Ovary (tissue), 9 donors: ENCODE data around the gene ZNF586. TPM values are rescaled to one million over a fixed set of nuclear protein-coding genes. Genes with fewer than 3 reads are reported as not detected.

Experiments used
- DNase-seq, 5 donors: peaks; one replicate each; pipeline ENCODE4 v3.0.0-alpha.2; 2019 to 2020
- H3K27ac ChIP-seq, 2 donors: fragments of 200-600 bp; one replicate each; pipeline versions ENCODE4 v1.5.1 to v1.8.0; 2019 to 2022
- H3K27me3 ChIP-seq: fragments of 200-600 bp; one replicate; pipeline ENCODE4 v1.8.0; 2022
- H3K36me3 ChIP-seq: fragments of 200-600 bp; sonication (generic); one replicate; pipeline ENCODE4 v1.5.1; 2019
- H3K4me1 ChIP-seq: one replicate; pipeline ENCODE4 v1.8.1; 2013; ENCODE audit warnings: mild to moderate bottlenecking, moderate library complexity; ENCODE audit not compliant: insufficient read depth
- H3K4me3 ChIP-seq: fragments of 200-600 bp; sonication (generic); one replicate; pipeline ENCODE4 v1.5.1; 2017
- H3K9me3 ChIP-seq, 2 donors: fragments of 200-600 bp in 1 of 2; sonication (generic) in 1 of 2; one replicate each; pipeline versions ENCODE4 v1.5.1 to v1.8.1; 2013 to 2019; ENCODE audit warnings: mild to moderate bottlenecking in 1 of 2, moderate library complexity in 1 of 2
- CTCF ChIP-seq, 3 donors: fragments of 450-650 bp in 2 of 3; fragments of 200-600 bp in 1 of 3; IDR thresholded peaks; one replicate each; pipeline versions ENCODE4 v1.5.1 to v1.8.0; 2016 to 2022; ENCODE audit warnings: antibody characterized with exemption in 3 of 3, mild to moderate bottlenecking in 1 of 3
- EP300 ChIP-seq: sonication (generic); formaldehyde crosslinking; IDR thresholded peaks from one replicate; pipeline ENCODE4 v1.6.1; 2017; ENCODE audit warnings: antibody characterized with exemption
- POLR2A ChIP-seq: fragments of 450-650 bp; IDR thresholded peaks from one replicate; pipeline ENCODE4 v1.6.1; 2017; ENCODE audit warnings: antibody characterized with exemption, mild to moderate bottlenecking, moderate library complexity
- WGBS, 3 donors: extraction: QIAGEN DNeasy Blood & Tissue Kit in 1 of 3; methylation state at CpG; one replicate each; pipeline versions ENCODE4 v1.1.5 to v1.1.7; 2013 to 2017; 5-methylcytosine and 5-hydroxymethylcytosine counted together
- intact Hi-C, 4 donors: fragments of 100-400 bp; cut with DNase I; formaldehyde crosslinking; loops; one replicate each; pipeline versions ENCODE4 v1.11.0 to v1.15.1; 2022 to 2023
- polyA plus RNA-seq, 2 donors: library from polyadenylated mRNA; stranded (reverse); fragments of 200-250 nt in 1 of 2; fragments of 350-450 nt in 1 of 2; fragmentation: Illumina TruSeq in 1 of 2; extraction: RNeasy Lipid Tissue Mini Kit (QIAGEN cat#74804) in 1 of 2; gene quantifications; one replicate each; pipeline ENCODE4 v1.2.3, GENCODE V29; 2013 to 2014
- total RNA-seq, 7 donors: library from RNA; depleted of rRNA in 2 of 7; stranded (reverse); fragments of >200 nt in 2 of 7; fragmentation: NEBNext Ultra II Directional in 3 of 7; extraction: Animal tissue kit (Norgen Biotek cat#: 25700) in 3 of 7; gene quantifications; one replicate each; pipeline versions ENCODE4 v1.1.0 to v1.2.4, GENCODE V29; 2016 to 2023
- donor health status: DM: no; HTN: no; CAD: no; lungs with moderate emphysema.
- donor health status: DM: no; HTN: no; CAD: no.
- donor health status: Bipolar disorder and iron deficiency.
- donor health status: DM: yes; HTN: yes; CAD: no.
- donor health status: DM: no; HTN: no; CAD: no.
- donor health status: DM: yes; HTN: yes; CAD: no.

The ZNF586 gene
- total and polyA plus RNA-seq, 9 donors: 7.9 to 21.7 (median 16.7) TPM

- Histone ChIP-seq H3K4me1 (peaks cover 6% of the 10 kb centered on the region), H3K36me3 (no peaks in the 10 kb centered on the region), H3K27me3 (no peaks in the 10 kb centered on the region), H3K9me3 (no peaks in the 10 kb centered on the region), H3K27ac (no peak overlapping the region), H3K4me3 (no peak overlapping the region)
- 89 to 91% (median 89%) methylated on average over 6 of the region's 6 CpGs for WGBS, 3 donors
- no peak for DNase-seq
- intact Hi-C loops: no loop called here
- no peak for TF ChIP-seq POLR2A
- TF ChIP-seq EP300: no peak
- TF ChIP-seq CTCF (IDR thresholded peaks at IDR 0.05): no peak
Measured at GRCh38 chr19:57825511-57825910, 56.0 kb downstream of the ZNF586 start.

- TF ChIP-seq POLR2A (no peak), EP300 (no peak), CTCF (IDR thresholded peaks at IDR 0.05) (no peak)
- Histone ChIP-seq H3K4me3 (no peak overlapping the region), H3K9me3 (no peaks in the 10 kb centered on the region), H3K27ac (no peak overlapping the region), H3K27me3 (no peaks in the 10 kb centered on the region), H3K4me1 (peaks cover 6% of the 10 kb centered on the region), H3K36me3 (no peaks in the 10 kb centered on the region)
- 9 to 13% (median 11%) methylated on average over 5 of the region's 5 CpGs for WGBS, 3 donors
- intact Hi-C loops: no loop called here
- no peak for DNase-seq
Measured at GRCh38 chr19:57829316-57829715, 59.8 kb downstream of the ZNF586 start.

GRCh38 chr19:57830071-57830602, 60.7 kb downstream of the ZNF586 start, which contains the start of gene ZNF587B:
Gene ZNF587B (plus strand): TSS chr19:57830299. CDS start chr19:57830529, 230 bp downstream.
- peaks cover 6% of the 10 kb centered on the region for H3K4me1 ChIP-seq
- no peaks in the 10 kb centered on the region for H3K36me3 ChIP-seq
- peak; percentile 63 to 80 (median 77) for DNase-seq
- TF ChIP-seq POLR2A (peak; percentile 19), EP300 (no peak), CTCF (IDR thresholded peaks at IDR 0.05) (peak; percentile 22 to 58 (median 31))
- intact Hi-C loops: no loop called here
- no peaks in the 10 kb centered on the region for H3K9me3 ChIP-seq
- no peaks in the 10 kb centered on the region for H3K27me3 ChIP-seq
- WGBS, 3 donors: 10 to 18% (median 17%) methylated on average over 22 of the region's 22 CpGs
- peak within 1 kb of the TSS in 1 of 2 donors; percentile 19 for H3K27ac ChIP-seq
- peak within 1 kb of the TSS; percentile 46 for H3K4me3 ChIP-seq

Other genes starting within 250 kb of the ZNF586 start
- gene ZNF549, start 242.3 kb upstream of the ZNF586 start, total RNA-seq: 10 to 100 TPM in 4 of 7 donors, 1 to 10 TPM in 3; 3.9 to 11.9 (median 10.1) TPM
- gene ZNF549, start 242.3 kb upstream of the ZNF586 start, polyA plus RNA-seq: 1 to 10 TPM; 4.0 to 8.1 TPM
- gene ZNF550, start 209.8 kb upstream of the ZNF586 start, total RNA-seq: 10 to 100 TPM in 5 of 7 donors, 1 to 10 TPM in 2; 6.7 to 17.1 (median 11.4) TPM
- gene ZNF550, start 209.8 kb upstream of the ZNF586 start, polyA plus RNA-seq: 1 to 10 TPM; 6.8 to 7.3 TPM
- 10 to 100 TPM in 1 of 7 donors, 1 to 10 TPM in 6; 2.2 to 10.9 (median 7.6) TPM for gene ZNF416, start 190.8 kb upstream of the ZNF586 start, total RNA-seq
- gene ZNF416, start 190.8 kb upstream of the ZNF586 start, polyA plus RNA-seq: 1 to 10 TPM; 3.9 to 9.2 TPM
- 10 to 100 TPM in 1 of 7 donors, 1 to 10 TPM in 6; 3.4 to 10.2 (median 8.4) TPM for gene ZIK1, start 185.5 kb upstream of the ZNF586 start, total RNA-seq
- 1 to 10 TPM; 5.5 to 5.7 TPM for gene ZIK1, start 185.5 kb upstream of the ZNF586 start, polyA plus RNA-seq
- gene ZNF530, start 169.8 kb upstream of the ZNF586 start, total RNA-seq: 1 to 10 TPM; 2.5 to 8.9 (median 3.6) TPM
- 1 to 10 TPM; 2.0 to 2.2 TPM for gene ZNF530, start 169.8 kb upstream of the ZNF586 start, polyA plus RNA-seq
- gene ZNF134, start 155.4 kb upstream of the ZNF586 start, total RNA-seq: 10 to 100 TPM; 13.4 to 22.9 (median 22.2) TPM
- gene ZNF134, start 155.4 kb upstream of the ZNF586 start, polyA plus RNA-seq: 10 to 100 TPM in 1 of 2 donors, 1 to 10 TPM in 1; 9.2 to 12.6 TPM
- gene ZNF211, start 136.5 kb upstream of the ZNF586 start, total RNA-seq: 10 to 100 TPM in 6 of 7 donors, 1 to 10 TPM in 1; 8.3 to 16.7 (median 12.0) TPM
- 10 to 100 TPM in 1 of 2 donors, 1 to 10 TPM in 1; 8.4 to 16.3 TPM for gene ZNF211, start 136.5 kb upstream of the ZNF586 start, polyA plus RNA-seq
- gene ZSCAN4, start 100.7 kb upstream of the ZNF586 start, total RNA-seq: 1 to 10 TPM in 1 of 7 donors, under 1 TPM in 1, not detected in 5; 0.13 to 1.3 TPM
- gene ZSCAN4, start 100.7 kb upstream of the ZNF586 start, polyA plus RNA-seq: under 1 TPM; 0.07 to 0.08 TPM
- gene ZNF551, start 87.7 kb upstream of the ZNF586 start, total RNA-seq: 10 to 100 TPM in 3 of 7 donors, 1 to 10 TPM in 4; 6.8 to 11.3 (median 9.7) TPM
- 1 to 10 TPM; 3.8 to 4.2 TPM for gene ZNF551, start 87.7 kb upstream of the ZNF586 start, polyA plus RNA-seq
- gene ZNF154, start 60.5 kb upstream of the ZNF586 start, total RNA-seq: 10 to 100 TPM in 1 of 7 donors, 1 to 10 TPM in 6; 1.1 to 10.4 (median 2.4) TPM
- gene ZNF154, start 60.5 kb upstream of the ZNF586 start, polyA plus RNA-seq: 1 to 10 TPM; 1.4 to 3.5 TPM
- 10 to 100 TPM in 1 of 7 donors, 1 to 10 TPM in 6; 1.5 to 13.2 (median 6.4) TPM for gene ZNF671, start 42.1 kb upstream of the ZNF586 start, total RNA-seq
- 1 to 10 TPM; 2.1 to 5.0 TPM for gene ZNF671, start 42.1 kb upstream of the ZNF586 start, polyA plus RNA-seq
- gene ZNF776, start 22.9 kb upstream of the ZNF586 start, total RNA-seq: 10 to 100 TPM; 11.0 to 25.9 (median 14.6) TPM
- gene ZNF776, start 22.9 kb upstream of the ZNF586 start, polyA plus RNA-seq: 10 to 100 TPM; 10.2 to 10.7 TPM
- gene ZNF552, start 45.2 kb downstream of the ZNF586 start, total RNA-seq: 1 to 10 TPM; 5.2 to 9.9 (median 7.2) TPM
- gene ZNF552, start 45.2 kb downstream of the ZNF586 start, polyA plus RNA-seq: 1 to 10 TPM; 4.9 to 7.1 TPM
- gene ZNF587B, start 60.6 kb downstream of the ZNF586 start, total RNA-seq: 10 to 100 TPM in 5 of 7 donors, 1 to 10 TPM in 2; 7.8 to 19.4 (median 12.5) TPM
- gene ZNF587B, start 60.6 kb downstream of the ZNF586 start, polyA plus RNA-seq: 1 to 10 TPM; 4.0 to 4.6 TPM
- 10 to 100 TPM; 20.7 to 41.6 (median 39.4) TPM for gene ZNF587, start 80.2 kb downstream of the ZNF586 start, total RNA-seq
- gene ZNF587, start 80.2 kb downstream of the ZNF586 start, polyA plus RNA-seq: 10 to 100 TPM; 12.3 to 27.7 TPM
- 10 to 100 TPM; 10.7 to 31.6 (median 15.5) TPM for gene ZNF814, start 119.4 kb downstream of the ZNF586 start, total RNA-seq
- gene ZNF814, start 119.4 kb downstream of the ZNF586 start, polyA plus RNA-seq: 10 to 100 TPM in 1 of 2 donors, 1 to 10 TPM in 1; 4.6 to 10.3 TPM
- gene ZNF417, start 146.9 kb downstream of the ZNF586 start, total RNA-seq: 10 to 100 TPM in 6 of 7 donors, 1 to 10 TPM in 1; 9.5 to 22.6 (median 20.4) TPM
- gene ZNF417, start 146.9 kb downstream of the ZNF586 start, polyA plus RNA-seq: 10 to 100 TPM in 1 of 2 donors, 1 to 10 TPM in 1; 7.6 to 13.8 TPM
- 10 to 100 TPM in 4 of 7 donors, 1 to 10 TPM in 3; 4.4 to 13.6 (median 10.5) TPM for gene ZNF418, start 165.7 kb downstream of the ZNF586 start, total RNA-seq
- gene ZNF418, start 165.7 kb downstream of the ZNF586 start, polyA plus RNA-seq: 1 to 10 TPM; 3.4 to 4.8 TPM
- gene ZNF256, start 178.0 kb downstream of the ZNF586 start, total RNA-seq: 10 to 100 TPM in 4 of 7 donors, 1 to 10 TPM in 3; 2.8 to 13.1 (median 11.6) TPM
- 1 to 10 TPM; 5.9 to 7.7 TPM for gene ZNF256, start 178.0 kb downstream of the ZNF586 start, polyA plus RNA-seq
- gene C19orf18, start 204.9 kb downstream of the ZNF586 start, total RNA-seq: 1 to 10 TPM in 5 of 7 donors, under 1 TPM in 2; 0.36 to 2.4 (median 1.4) TPM
- 1 to 10 TPM in 1 of 2 donors, under 1 TPM in 1; 0.62 to 1.3 TPM for gene C19orf18, start 204.9 kb downstream of the ZNF586 start, polyA plus RNA-seq
- 10 to 100 TPM; 13.4 to 38.1 (median 28.0) TPM for gene ZNF606, start 233.1 kb downstream of the ZNF586 start, total RNA-seq
- 10 to 100 TPM in 1 of 2 donors, 1 to 10 TPM in 1; 7.3 to 14.5 TPM for gene ZNF606, start 233.1 kb downstream of the ZNF586 start, polyA plus RNA-seq